H1 (cell line): ENCODE measurements around the gene MBNL1. TPM values are rescaled to one million over a fixed set of nuclear protein-coding genes. Genes with fewer than 3 reads are reported as not detected.

Source experiments
- ASH2L ChIP-seq: fragments of 200-600, 300-600 bp; sonication (generic); IDR thresholded peaks from one replicate; pipeline ENCODE4 v1.7.1; 2017; ENCODE audit warnings: low read length
- BACH1 ChIP-seq: IDR thresholded peaks from 2 replicates; pipeline ENCODE4 v1.6.1; 2012; ENCODE audit warnings: low read length, improper control_type of control experiment
- CBX8 ChIP-seq: fragments of 300-800, 300-1000 bp; sonication (generic); IDR thresholded peaks from 2 replicates; pipeline ENCODE4 v1.7.1; 2016; ENCODE audit warnings: low read depth, low read length, borderline replicate concordance
- CEBPB ChIP-seq: IDR thresholded peaks from 2 replicates; pipeline ENCODE4 v1.6.1; 2012; ENCODE audit warnings: low read depth, low read length
- CHD7 ChIP-seq: fragments of 300-600 bp; sonication (generic); IDR thresholded peaks from 2 replicates; pipeline ENCODE4 v1.7.1; 2012; ENCODE audit warnings: low read length, moderate library complexity, mild to moderate bottlenecking, inconsistent platforms; ENCODE audit not compliant: insufficient replicate concordance
- GTF2F1 ChIP-seq: IDR thresholded peaks from 2 replicates; pipeline ENCODE4 v1.6.1; 2012; ENCODE audit warnings: low read depth, low read length, improper control_type of control experiment, borderline replicate concordance
- HDAC2 ChIP-seq, 2 experiments: fragments of 300-600 bp in 1 of 2; sonication (generic) in 1 of 2; IDR thresholded peaks; 2 replicates each; pipeline ENCODE4 v1.6.1; 2011 to 2012; ENCODE audit warnings: low read depth in 2 of 2, low read length in 2 of 2, mild to moderate bottlenecking in 2 of 2, moderate library complexity in 2 of 2, borderline replicate concordance in 1 of 2, inconsistent platforms in 1 of 2
- RNF2 ChIP-seq: fragments of 200-900, 300-1000 bp; sonication (generic); IDR thresholded peaks from 2 replicates; pipeline ENCODE4 v1.7.1; 2016; ENCODE audit warnings: borderline replicate concordance, low read depth, mild to moderate bottlenecking, antibody characterized with exemption, low read length; ENCODE audit not compliant: poor library complexity, severe bottlenecking; ENCODE audit errors: missing control alignments
- SP1 ChIP-seq: IDR thresholded peaks from 2 replicates; pipeline ENCODE4 v1.6.1; 2011; ENCODE audit warnings: low read depth, low read length
- TEAD4 ChIP-seq: IDR thresholded peaks from 2 replicates; pipeline ENCODE4 v1.6.1; 2012; ENCODE audit warnings: low read depth, low read length, inconsistent platforms, mixed read lengths
- polyA plus RNA-seq, 7 experiments: library from polyadenylated mRNA; depleted of rRNA in 3 of 7; stranded (reverse) in 5 of 7; unstranded in 2 of 7; fragments of >200 nt in 5 of 7; fragments of 200-250 nt in 2 of 7; gene quantifications; 1 replicate in 5 of 7; 2 replicates in 1 of 7; 4 replicates in 1 of 7; pipeline versions ENCODE4 v1.2.1 to v1.2.3, GENCODE V29; 2011 to 2013; ENCODE audit warnings: missing spikeins in 2 of 7, mixed read lengths in 2 of 7
- total RNA-seq: library from RNA; stranded (reverse); fragmentation: NEBNext Ultra II Directional; extraction: Animal tissue kit (Norgen Biotek cat#: 25700); gene quantifications from 2 replicates; pipeline ENCODE4 v1.2.1, GENCODE V29; 2021

MBNL1 gene
- total and polyA plus RNA-seq, 2 of the 8 experiments (the other 6 are each of a cell fraction or from before 2014, with no cell fraction given), result 5.0 to 16.4 TPM

- TF ChIP-seq CHD7 (no peak), CEBPB (no peak), HDAC2 (IDR thresholded peaks at IDR 0.05; ENCODE audit: borderline replicate concordance in 1 of 2, low read depth in 2 of 2, low read length in 2 of 2) (no peak), TEAD4 (no peak), ASH2L (no peak), RNF2 (no peak), BACH1 (no peak), CBX8 (no peak), SP1 (no peak), GTF2F1 (no peak)
Measured at GRCh38 chr3:152319831-152320617, 51.3 kb downstream of the MBNL1 start (continued).
